Activated T-cell treated with anti-CD3 and anti-CD28 coated beads, Interleukin-2, amount 50 U/mL, for 24 hours (primary cell): Measurements from ENCODE around the gene ADTRP.
A peak's percentile ranks its signal among the peaks of the same experiment; 100 is the strongest.

ENCODE experiments used
- DNase-seq: peaks from one replicate; pipeline ENCODE4 v3.0.0-alpha.2; 2020
- H3K27ac Mint-ChIP-seq: 2 replicates; pipeline ENCODE4 v1.8.0; 2020; ENCODE audit warnings: mild to moderate bottlenecking, mixed read lengths
- H3K27me3 Mint-ChIP-seq: 2 replicates; pipeline ENCODE4 v1.8.0; 2020; ENCODE audit warnings: mixed read lengths
- H3K36me3 Mint-ChIP-seq: 2 replicates; pipeline ENCODE4 v1.8.0; 2020; ENCODE audit warnings: low read depth, mixed read lengths
- H3K4me1 Mint-ChIP-seq: 2 replicates; pipeline ENCODE4 v1.8.0; 2020; ENCODE audit warnings: low read depth, mixed read lengths
- H3K4me3 Mint-ChIP-seq: 2 replicates; pipeline ENCODE4 v1.8.0; 2020; ENCODE audit warnings: mild to moderate bottlenecking, moderate library complexity, mixed read lengths
- H3K9me3 Mint-ChIP-seq: 2 replicates; pipeline ENCODE4 v1.8.0; 2020; ENCODE audit warnings: mixed read lengths

ADTRP gene

GRCh38 chr6:11744101-11744500 is 34.5 kb downstream of the ADTRP start:
- Mint-ChIP-seq H3K9me3 (peaks cover 4% of the 10 kb centered on the region), H3K36me3 (no peaks in the 10 kb centered on the region), H3K4me1 (peaks cover 26% of the 10 kb centered on the region), H3K4me3 (no peak overlapping the region), H3K27me3 (peaks cover 6% of the 10 kb centered on the region), H3K27ac (no peak overlapping the region)
- DNase-seq = no peak

GRCh38 chr6:11740875-11741274 is 37.7 kb downstream of the ADTRP start:
- DNase-seq = no peak
- Mint-ChIP-seq H3K9me3 (peaks cover 4% of the 10 kb centered on the region), H3K36me3 (no peaks in the 10 kb centered on the region), H3K4me1 (peaks cover 35% of the 10 kb centered on the region), H3K4me3 (no peak overlapping the region), H3K27ac (no peak overlapping the region), H3K27me3 (peaks cover 6% of the 10 kb centered on the region)

- Mint-ChIP-seq H3K4me1 (peaks cover 51% of the 10 kb centered on the region), H3K36me3 (no peaks in the 10 kb centered on the region), H3K27me3 (peaks cover 6% of the 10 kb centered on the region), H3K4me3 (no peak overlapping the region), H3K9me3 (peaks cover under 1% of the 10 kb centered on the region), H3K27ac (no peak overlapping the region)
- no peak for DNase-seq
Observed at GRCh38 chr6:11738661-11739375, 39.8 kb downstream of the ADTRP start.

- Mint-ChIP-seq H3K4me3 (no peak overlapping the region), H3K4me1 (peaks cover 57% of the 10 kb centered on the region), H3K27ac (no peak overlapping the region), H3K36me3 (no peaks in the 10 kb centered on the region), H3K27me3 (peaks cover 6% of the 10 kb centered on the region), H3K9me3 (no peaks in the 10 kb centered on the region)
- no peak for DNase-seq
Observed at GRCh38 chr6:11738234-11738633, 40.4 kb downstream of the ADTRP start.

GRCh38 chr6:11736601-11737000 is 42.0 kb downstream of the ADTRP start:
- no peak overlapping the region for H3K27ac Mint-ChIP-seq
- no peaks in the 10 kb centered on the region for H3K9me3 Mint-ChIP-seq
- H3K4me1 Mint-ChIP-seq = peaks cover 70% of the 10 kb centered on the region

GRCh38 chr6:11734861-11735613 is 43.6 kb downstream of the ADTRP start:
- Mint-ChIP-seq H3K27me3 (peaks cover 5% of the 10 kb centered on the region), H3K9me3 (no peaks in the 10 kb centered on the region), H3K27ac (no peak overlapping the region), H3K4me3 (no peak overlapping the region), H3K36me3 (no peaks in the 10 kb centered on the region), H3K4me1 (peaks cover 72% of the 10 kb centered on the region)
- no peak for DNase-seq

More at GRCh38 chr6:11736601-11737000, 42.0 kb downstream of the ADTRP start:
- Mint-ChIP-seq H3K4me3 (no peak overlapping the region), H3K27me3 (peaks cover 6% of the 10 kb centered on the region), H3K36me3 (no peaks in the 10 kb centered on the region)
- DNase-seq = no peak

GRCh38 chr6:11732036-11732631 is 46.5 kb downstream of the ADTRP start:
- H3K27me3 Mint-ChIP-seq = no peaks in the 10 kb centered on the region
- H3K27ac Mint-ChIP-seq = peak overlapping the region; percentile 95
- no peaks in the 10 kb centered on the region for H3K9me3 Mint-ChIP-seq
- DNase-seq = peak; percentile 78
- H3K4me3 Mint-ChIP-seq = peak overlapping the region; percentile 47
- peaks cover 81% of the 10 kb centered on the region for H3K4me1 Mint-ChIP-seq
- H3K36me3 Mint-ChIP-seq = peaks cover 6% of the 10 kb centered on the region

GRCh38 chr6:11731423-11731822 is 47.2 kb downstream of the ADTRP start:
- peaks cover 1% of the 10 kb centered on the region for H3K9me3 Mint-ChIP-seq
- peak overlapping the region; percentile 24 for H3K4me3 Mint-ChIP-seq

GRCh38 chr6:11730641-11731040 is 48.0 kb downstream of the ADTRP start:
- H3K27me3 Mint-ChIP-seq = no peaks in the 10 kb centered on the region
- H3K4me3 Mint-ChIP-seq = no peak overlapping the region
- peak overlapping the region; percentile 97 for H3K27ac Mint-ChIP-seq
- peaks cover 93% of the 10 kb centered on the region for H3K4me1 Mint-ChIP-seq
- peak; percentile 56 for DNase-seq
- H3K9me3 Mint-ChIP-seq = peaks cover 4% of the 10 kb centered on the region
- peaks cover 17% of the 10 kb centered on the region for H3K36me3 Mint-ChIP-seq

More at GRCh38 chr6:11731423-11731822, 47.2 kb downstream of the ADTRP start:
- Mint-ChIP-seq H3K27me3 (no peaks in the 10 kb centered on the region), H3K4me1 (peaks cover 85% of the 10 kb centered on the region), H3K27ac (peak overlapping the region; percentile 95), H3K36me3 (peaks cover 10% of the 10 kb centered on the region)
- no peak for DNase-seq

- H3K36me3 Mint-ChIP-seq = peaks cover 30% of the 10 kb centered on the region
- H3K9me3 Mint-ChIP-seq = peaks cover 4% of the 10 kb centered on the region
- no peaks in the 10 kb centered on the region for H3K27me3 Mint-ChIP-seq
- peak overlapping the region; percentile 81 for H3K4me3 Mint-ChIP-seq
- peaks cover 92% of the 10 kb centered on the region for H3K4me1 Mint-ChIP-seq
- peak; percentile 61 for DNase-seq
- H3K27ac Mint-ChIP-seq = peak overlapping the region; percentile 97
Observed at GRCh38 chr6:11729076-11729475, 49.5 kb downstream of the ADTRP start.

GRCh38 chr6:11727998-11728961 is 50.3 kb downstream of the ADTRP start:
- Mint-ChIP-seq H3K27ac (peak overlapping the region; percentile 97), H3K9me3 (peaks cover 4% of the 10 kb centered on the region), H3K36me3 (peaks cover 37% of the 10 kb centered on the region), H3K4me1 (peaks cover 91% of the 10 kb centered on the region), H3K4me3 (peak overlapping the region; percentile 81), H3K27me3 (no peaks in the 10 kb centered on the region)
- DNase-seq = peak; percentile 59

- Mint-ChIP-seq H3K27ac (peak overlapping the region; percentile 97), H3K9me3 (peaks cover 4% of the 10 kb centered on the region), H3K36me3 (peaks cover 45% of the 10 kb centered on the region), H3K4me1 (peaks cover 91% of the 10 kb centered on the region), H3K4me3 (peak overlapping the region; percentile 81), H3K27me3 (no peaks in the 10 kb centered on the region)
- no peak for DNase-seq
Observed at GRCh38 chr6:11727346-11727997, 51.1 kb downstream of the ADTRP start.

- no peak for DNase-seq
- no peaks in the 10 kb centered on the region for H3K27me3 Mint-ChIP-seq
- peak overlapping the region; percentile 76 for H3K27ac Mint-ChIP-seq
- H3K36me3 Mint-ChIP-seq = peaks cover 69% of the 10 kb centered on the region
- peaks cover 4% of the 10 kb centered on the region for H3K9me3 Mint-ChIP-seq
- H3K4me1 Mint-ChIP-seq = peaks cover 76% of the 10 kb centered on the region
- H3K4me3 Mint-ChIP-seq = peak overlapping the region; percentile 61
Observed at GRCh38 chr6:11724286-11724685, 54.3 kb downstream of the ADTRP start.
